MCF 10A (cell line): Measurements from ENCODE around the gene SRC. TPM values are rescaled to one million over a fixed set of nuclear protein-coding genes. Genes with fewer than 3 reads are reported as not detected.

Experiments
- BruUV-seq: library from RNA; stranded (reverse); fragments of 400-500 nt; replicated peaks from 2 replicates; lab custom pipeline; 2021; lab: Mats Ljungman, UMichigan
- CTCF ChIA-PET: fragments of 300-600 bp; sonication (Branson Sonifier 250); formaldehyde crosslinking; extraction: SDS; loops from one replicate; lab custom pipeline; 2021; ENCODE audit warnings: antibody characterized with exemption, inconsistent platforms; lab: Yijun Ruan, JAX
- POLR2A ChIA-PET: fragments of 300-600, 350-650 bp; sonication (Branson Sonifier 250); formaldehyde crosslinking; extraction: SDS; loops from one replicate; lab custom pipeline; 2020; ENCODE audit warnings: antibody characterized with exemption, inconsistent platforms; lab: Yijun Ruan, JAX
- DNase-seq: peaks from one replicate; pipeline ENCODE4 v3.0.0-alpha.2; 2018; ENCODE audit not compliant: unreplicated experiment
- H3K27ac Mint-ChIP-seq: one replicate; pipeline ENCODE4 v1.8.0; 2022; ENCODE audit warnings: mild to moderate bottlenecking, low read depth, mixed read lengths; ENCODE audit not compliant: unreplicated experiment
- H3K27me3 Mint-ChIP-seq: one replicate; pipeline ENCODE4 v1.8.0; 2022; ENCODE audit warnings: mixed read lengths; ENCODE audit not compliant: insufficient read depth, unreplicated experiment
- H3K36me3 Mint-ChIP-seq: one replicate; pipeline ENCODE4 v1.8.0; 2022; ENCODE audit warnings: mild to moderate bottlenecking, moderate library complexity, mixed read lengths; ENCODE audit not compliant: insufficient read depth, unreplicated experiment
- H3K4me1 Mint-ChIP-seq: one replicate; pipeline ENCODE4 v1.8.0; 2022; ENCODE audit warnings: mixed read lengths; ENCODE audit not compliant: insufficient read depth, unreplicated experiment
- H3K4me3 Mint-ChIP-seq: one replicate; pipeline ENCODE4 v1.8.0; 2022; ENCODE audit warnings: mild to moderate bottlenecking, moderate library complexity, mixed read lengths; ENCODE audit not compliant: unreplicated experiment
- H3K9me3 Mint-ChIP-seq: one replicate; pipeline ENCODE4 v1.8.0; 2022; ENCODE audit warnings: mixed read lengths; ENCODE audit not compliant: unreplicated experiment
- intact Hi-C: fragments of 100-400 bp; cut with micrococcal nuclease; formaldehyde crosslinking; loops from 2 replicates; pipeline ENCODE4 v1.14.1; 2022
- total RNA-seq: library from RNA; stranded (reverse); gene quantifications from 2 replicates; pipeline ENCODE4 v1.2.3, GENCODE V29; 2022
- TF ChIP-seq, protein P1 (sequence below): fragments of 200-600 bp; IDR thresholded peaks from one replicate; pipeline ENCODE4 v1.8.0; 2022; ENCODE audit warnings: antibody characterized with exemption, mild to moderate bottlenecking; ENCODE audit not compliant: unreplicated experiment

Gene SRC
- total RNA-seq, 1 experiment from 2014 or later = 28.1 TPM

DNA sequence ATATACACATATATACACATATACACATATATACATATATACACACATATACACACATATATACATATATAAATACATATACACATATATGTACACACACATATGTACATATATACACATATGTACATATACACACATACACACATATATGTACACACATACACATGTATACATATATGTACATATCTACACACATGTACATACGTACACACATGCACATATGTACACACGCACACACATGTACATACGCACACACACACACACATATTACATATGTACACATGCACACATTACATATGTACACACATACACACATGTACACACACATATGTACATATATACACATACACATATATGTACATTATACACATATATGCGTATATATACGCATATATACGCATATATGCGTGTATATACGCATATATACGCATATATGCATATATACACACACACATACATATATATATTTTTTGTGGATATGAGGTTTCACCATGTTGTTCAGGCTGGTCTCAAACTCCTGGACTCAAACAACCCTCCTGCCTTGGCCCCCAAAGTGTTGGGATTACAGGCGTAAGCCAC lies 27.2 kb downstream of the SRC start:
- Mint-ChIP-seq H3K4me1 (no peaks in the 10 kb centered on the region), H3K4me3 (no peak overlapping the region), H3K27me3 (no peaks in the 10 kb centered on the region), H3K9me3 (no peaks in the 10 kb centered on the region), H3K27ac (no peak overlapping the region), H3K36me3 (peaks cover 20% of the 10 kb centered on the region)
- TF ChIP-seq, protein P1, sequence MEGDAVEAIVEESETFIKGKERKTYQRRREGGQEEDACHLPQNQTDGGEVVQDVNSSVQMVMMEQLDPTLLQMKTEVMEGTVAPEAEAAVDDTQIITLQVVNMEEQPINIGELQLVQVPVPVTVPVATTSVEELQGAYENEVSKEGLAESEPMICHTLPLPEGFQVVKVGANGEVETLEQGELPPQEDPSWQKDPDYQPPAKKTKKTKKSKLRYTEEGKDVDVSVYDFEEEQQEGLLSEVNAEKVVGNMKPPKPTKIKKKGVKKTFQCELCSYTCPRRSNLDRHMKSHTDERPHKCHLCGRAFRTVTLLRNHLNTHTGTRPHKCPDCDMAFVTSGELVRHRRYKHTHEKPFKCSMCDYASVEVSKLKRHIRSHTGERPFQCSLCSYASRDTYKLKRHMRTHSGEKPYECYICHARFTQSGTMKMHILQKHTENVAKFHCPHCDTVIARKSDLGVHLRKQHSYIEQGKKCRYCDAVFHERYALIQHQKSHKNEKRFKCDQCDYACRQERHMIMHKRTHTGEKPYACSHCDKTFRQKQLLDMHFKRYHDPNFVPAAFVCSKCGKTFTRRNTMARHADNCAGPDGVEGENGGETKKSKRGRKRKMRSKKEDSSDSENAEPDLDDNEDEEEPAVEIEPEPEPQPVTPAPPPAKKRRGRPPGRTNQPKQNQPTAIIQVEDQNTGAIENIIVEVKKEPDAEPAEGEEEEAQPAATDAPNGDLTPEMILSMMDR = no peak
- no TSS peak for BruUV-seq
- ChIA-PET POLR2A (no interaction called here), CTCF (interaction anchor here (0.6 to 3.1 kb wide), 4 partner anchors 11 to 178 kb away, joined by 3 to 24 read pairs (median 4); no protein-coding TSS in a partner anchor)
- no peak for DNase-seq
- intact Hi-C loops = no loop called here

- Mint-ChIP-seq H3K27ac (no peak overlapping the region), H3K27me3 (no peaks in the 10 kb centered on the region), H3K9me3 (no peaks in the 10 kb centered on the region), H3K4me1 (no peaks in the 10 kb centered on the region), H3K36me3 (peaks cover 34% of the 10 kb centered on the region), H3K4me3 (no peak overlapping the region)
- POLR2A ChIA-PET = no interaction called here
- no TSS peak for BruUV-seq
- CTCF ChIA-PET = interaction anchor here (0.6 to 0.7 kb wide), 2 partner anchors 51 to 668 kb away, joined by 3 read pairs; no protein-coding TSS in a partner anchor
- TF ChIP-seq, protein P1 = no peak
- intact Hi-C loops = no loop called here
- no peak for DNase-seq
These were observed 29.3 kb downstream of the SRC start for GRCh38 chr20:37375227-37375626.

GRCh38 chr20:37376324-37376723 lies 30.4 kb downstream of the SRC start:
- Mint-ChIP-seq H3K27me3 (no peaks in the 10 kb centered on the region), H3K9me3 (no peaks in the 10 kb centered on the region), H3K36me3 (peaks cover 34% of the 10 kb centered on the region), H3K4me1 (no peaks in the 10 kb centered on the region), H3K27ac (no peak overlapping the region), H3K4me3 (no peak overlapping the region)
- ChIA-PET POLR2A (interaction anchor here (0.6 to 1.8 kb wide), 2 partner anchors 39 to 44 kb away, joined by 3 to 6 read pairs; no protein-coding TSS in a partner anchor), CTCF (interaction anchor here (0.6 to 1.8 kb wide), 3 partner anchors 9 to 176 kb away, joined by 3 to 5 read pairs (median 4); no protein-coding TSS in a partner anchor)
- intact Hi-C loops = no loop called here
- no TSS peak for BruUV-seq
- no peak for DNase-seq
- TF ChIP-seq, protein P1 = no peak

DNA sequence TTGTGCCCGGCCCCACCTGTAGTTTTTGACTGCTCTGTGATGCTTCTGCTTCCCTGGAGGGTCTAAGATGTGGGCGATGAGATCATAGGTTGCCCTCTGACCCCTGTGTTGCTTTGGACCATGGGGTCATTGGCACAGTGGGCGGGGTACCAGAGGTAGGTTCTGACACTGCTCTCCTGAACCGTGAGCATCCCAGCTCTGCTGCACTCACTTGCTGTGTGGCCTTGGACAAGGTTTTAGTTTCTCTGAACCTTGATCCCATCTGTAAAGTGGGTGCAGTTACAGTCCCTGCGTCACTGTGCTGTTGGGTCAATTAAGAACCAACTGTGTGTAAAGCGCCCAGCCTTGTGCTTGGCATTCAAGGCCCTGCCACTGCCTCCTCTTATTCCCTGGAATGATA lies 30.9 kb downstream of the SRC start:
- no TSS peak for BruUV-seq
- Mint-ChIP-seq H3K27me3 (no peaks in the 10 kb centered on the region), H3K9me3 (no peaks in the 10 kb centered on the region), H3K27ac (no peak overlapping the region), H3K4me3 (no peak overlapping the region), H3K36me3 (peaks cover 34% of the 10 kb centered on the region), H3K4me1 (no peaks in the 10 kb centered on the region)
- DNase-seq = no peak
- TF ChIP-seq, protein P1 = no peak
- intact Hi-C loops = no loop called here
- POLR2A ChIA-PET = interaction anchor here (0.6 to 1.8 kb wide), 2 partner anchors 40 to 44 kb away, joined by 3 to 6 read pairs; no protein-coding TSS in a partner anchor
- CTCF ChIA-PET = interaction anchor here (0.6 to 1.8 kb wide), 3 partner anchors 9 to 177 kb away, joined by 3 to 5 read pairs (median 4); no protein-coding TSS in a partner anchor
